NCI-H1417 treated with DMSO at 0.1 percent for 48 hours (cell line): ENCODE results near the gene PMVK.
A peak's percentile ranks its signal among the peaks of the same experiment; 100 is the strongest.

Source experiments
- DNase-seq: peaks from one replicate; lab custom pipeline; 2025; lab: John Stamatoyannopoulos, UW

Gene PMVK

DNA sequence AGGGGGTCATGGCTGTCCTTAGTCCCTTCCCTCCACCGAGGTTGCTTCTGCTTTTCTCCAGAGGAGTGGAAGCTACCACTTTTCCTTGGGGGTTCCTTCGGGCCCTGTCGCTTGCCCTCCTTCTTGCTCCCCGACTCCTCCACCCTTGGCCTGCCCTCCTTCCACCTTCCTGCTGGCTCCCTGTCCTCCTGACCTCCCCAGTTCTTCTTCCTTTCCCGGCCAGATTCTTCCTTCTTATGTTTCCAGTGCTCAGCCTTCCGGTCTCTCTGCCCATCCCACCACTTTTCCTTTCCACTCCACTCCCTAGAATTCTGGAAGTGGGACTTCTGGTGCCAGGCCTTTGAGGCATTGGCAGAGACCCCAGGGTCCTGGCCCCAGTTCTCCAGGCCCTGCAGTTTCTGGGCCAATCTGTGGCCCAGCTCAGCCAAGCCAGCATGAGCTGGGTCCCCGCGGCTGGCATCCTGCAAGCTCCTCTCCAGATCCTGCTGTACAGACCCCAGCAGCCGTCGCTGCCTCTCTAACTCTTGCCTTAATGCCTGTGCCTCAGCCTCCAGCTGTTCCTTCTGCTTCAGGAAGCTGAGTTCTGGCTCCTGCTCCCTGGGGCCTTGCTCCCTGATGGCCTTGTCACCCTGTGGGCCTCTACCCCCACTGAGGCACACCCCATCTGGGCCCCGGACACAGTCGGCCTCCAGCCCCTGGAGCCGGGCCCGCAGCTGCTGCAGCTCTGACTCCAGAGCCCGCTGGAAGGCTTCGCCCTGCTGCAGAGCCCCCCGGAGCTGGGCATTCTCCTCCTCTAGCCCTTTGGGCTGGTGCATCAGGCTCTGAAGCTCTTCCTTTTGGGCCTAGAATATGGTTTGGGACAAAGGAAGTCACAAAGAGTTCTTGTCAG is 9.7 kb upstream of the PMVK start:
- DNase-seq = no peak

DNA sequence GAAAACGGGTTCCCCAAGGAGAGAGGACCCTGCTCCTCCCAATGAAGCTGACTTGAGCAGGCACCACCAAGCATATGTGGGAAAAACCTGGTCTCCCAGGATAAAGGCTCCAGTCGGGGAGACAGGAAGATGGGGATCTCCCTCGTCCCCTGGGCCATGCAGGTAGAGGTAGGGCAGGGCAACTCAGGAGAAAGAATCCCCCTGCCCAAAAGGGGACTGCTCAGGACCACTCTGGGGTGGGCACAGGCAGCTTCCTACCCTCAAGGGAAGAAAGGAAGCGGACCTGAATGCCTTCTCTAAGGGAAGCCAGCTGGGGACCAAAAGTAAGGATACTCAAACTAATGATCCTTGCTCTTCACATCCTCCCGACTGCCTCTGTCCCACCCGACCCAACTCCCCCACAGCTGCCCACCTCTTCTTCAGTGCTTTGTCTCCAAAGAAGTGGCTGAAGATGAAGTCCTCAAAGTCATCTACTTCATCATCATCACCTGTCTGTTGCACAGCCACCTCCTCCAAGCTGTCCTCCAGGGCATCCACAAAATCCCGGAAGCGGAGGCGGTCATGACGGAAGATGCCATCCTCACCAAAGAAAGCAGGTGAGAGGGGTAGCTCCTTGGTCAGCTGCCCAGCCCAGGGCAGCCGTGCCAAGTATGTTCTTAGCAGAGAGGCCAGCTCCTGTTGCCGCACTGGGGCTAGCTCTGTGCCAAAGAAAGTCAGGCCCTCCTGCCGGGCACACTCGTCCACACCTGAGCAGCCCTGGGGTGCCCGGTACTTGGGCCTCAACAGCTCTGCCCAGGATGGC is 8.8 kb upstream of the PMVK start:
- no peak for DNase-seq

DNA sequence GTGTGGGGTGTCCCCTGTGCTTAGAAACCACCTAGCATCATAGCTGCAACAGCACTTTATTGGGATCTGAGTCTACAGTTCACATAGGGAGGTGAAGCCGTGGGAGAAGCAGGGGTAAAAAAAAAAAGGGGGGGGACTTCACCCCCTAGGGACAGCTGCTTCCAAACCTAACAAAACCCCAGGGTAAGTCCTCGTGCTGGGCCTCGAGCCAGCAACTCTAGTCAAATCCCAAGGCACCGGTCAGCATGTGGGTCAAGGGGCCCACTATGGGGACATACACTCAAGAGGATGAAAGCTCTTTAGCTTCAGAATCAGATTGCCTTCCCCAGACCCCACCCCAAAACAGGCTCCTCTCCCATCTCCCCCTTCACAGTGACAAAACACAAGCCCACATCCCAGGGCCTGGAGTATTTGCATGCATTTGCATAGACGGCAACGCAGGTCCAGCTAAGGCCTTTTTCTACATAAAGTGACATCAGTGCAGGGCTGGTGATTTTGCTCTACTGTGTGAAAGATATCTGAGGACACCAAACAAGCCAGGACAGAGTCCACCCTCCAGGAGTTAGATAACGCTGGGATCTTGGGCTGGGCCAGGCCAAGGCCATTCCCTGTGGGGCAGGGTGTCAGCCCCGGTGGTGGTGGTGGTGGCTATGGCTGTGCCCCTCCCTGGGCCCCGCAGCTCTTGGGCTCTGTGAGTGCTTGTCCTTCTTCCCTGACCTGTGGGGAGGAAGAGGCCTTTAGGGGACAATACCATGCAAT is 8.1 kb upstream of the PMVK start:
- no peak for DNase-seq

DNA sequence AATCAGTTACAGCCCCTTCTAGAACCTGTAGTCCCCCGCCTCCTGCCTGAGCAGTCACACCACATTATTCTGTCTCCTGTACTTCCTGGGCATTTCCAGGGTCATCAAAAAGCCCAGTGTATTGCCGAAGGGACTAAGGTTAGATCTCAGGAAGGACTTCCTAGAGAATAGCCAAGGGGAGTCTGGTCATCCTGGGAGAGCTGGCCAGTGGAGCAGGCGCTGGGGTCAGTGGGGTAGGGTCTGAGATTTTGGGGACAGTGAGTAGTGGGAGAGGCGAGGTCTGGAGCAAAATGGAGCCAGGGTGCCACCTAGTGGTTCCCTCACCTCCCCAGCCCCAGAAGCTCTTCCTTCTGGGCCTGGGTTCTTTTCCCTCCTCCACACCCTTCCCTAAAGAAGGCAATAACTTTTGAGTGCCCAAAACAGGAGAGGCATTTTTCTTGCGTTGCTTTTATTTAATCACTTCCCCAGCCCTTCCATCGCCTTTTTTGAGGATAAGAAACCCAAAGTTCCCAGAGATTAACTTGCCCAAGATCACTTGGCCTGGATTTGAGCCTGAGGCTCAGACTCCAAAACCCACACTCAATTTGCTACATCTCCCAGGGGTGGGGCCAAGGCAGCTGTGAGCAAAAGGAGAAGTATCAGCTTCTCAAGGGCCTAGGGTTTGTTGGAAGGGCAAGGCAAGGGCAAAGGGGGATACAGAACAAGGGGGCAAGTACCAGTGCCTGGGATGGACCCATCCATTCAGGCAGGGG is 7.3 kb upstream of the PMVK start:
- DNase-seq = no peak

DNA sequence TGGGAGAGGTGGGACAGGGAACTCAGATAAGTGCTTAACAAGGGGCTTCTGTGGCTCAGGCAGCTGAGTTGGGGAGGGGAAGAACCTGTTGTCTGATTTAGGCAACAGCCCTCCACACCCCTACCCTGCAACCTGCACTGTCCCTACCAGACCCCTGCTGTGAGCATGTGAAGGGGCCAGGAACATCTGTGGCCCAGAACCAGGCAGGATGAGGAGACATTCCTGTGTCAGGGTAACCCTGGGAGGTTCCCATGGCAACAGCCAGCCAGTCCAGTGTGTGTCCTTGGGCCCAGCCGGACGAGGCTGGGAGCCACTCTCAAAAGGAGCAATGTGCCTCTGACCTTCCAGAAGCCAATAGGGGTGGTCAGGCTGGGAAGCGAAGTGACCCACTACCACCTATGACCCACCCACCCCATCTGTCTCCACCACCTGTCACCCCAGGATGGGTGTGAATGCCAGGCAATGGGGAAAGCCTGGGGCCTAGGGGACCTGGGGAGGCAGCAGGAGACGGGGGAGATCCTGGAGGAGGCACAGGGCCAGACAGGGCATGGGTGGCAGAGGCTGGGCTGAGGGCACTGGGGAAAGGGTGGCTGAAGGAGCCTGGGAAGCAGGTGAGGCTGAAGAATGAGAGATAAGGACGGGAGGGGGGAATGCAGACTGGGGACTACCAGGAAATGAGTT is 5.0 kb upstream of the PMVK start:
- DNase-seq = no peak

DNA sequence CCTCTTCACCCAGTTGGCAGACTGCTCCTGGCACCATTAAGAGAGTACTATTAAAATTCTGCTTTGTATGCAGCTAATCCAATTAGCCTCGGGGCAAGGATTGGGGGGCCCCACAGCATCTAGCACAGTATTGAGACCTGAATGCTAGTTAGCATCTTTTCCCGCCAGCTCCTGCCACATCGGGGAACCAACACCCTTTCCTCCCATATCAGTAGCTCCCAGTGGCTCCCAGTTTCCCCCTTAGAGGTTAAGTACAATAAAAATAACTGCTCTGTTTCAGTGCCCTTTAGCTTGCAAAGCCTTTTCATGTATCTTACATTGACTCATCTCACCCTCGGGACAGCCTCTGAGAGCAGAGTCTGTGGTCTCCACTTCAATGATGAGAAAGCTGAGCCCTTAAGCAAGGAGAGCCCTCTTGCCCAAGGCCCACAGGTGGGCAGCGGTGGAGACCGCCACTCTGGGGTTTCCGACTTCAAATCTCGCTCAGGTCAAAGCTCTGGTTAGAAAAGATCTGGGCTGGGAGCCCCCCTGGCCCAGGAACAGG is 4.2 kb upstream of the PMVK start:
- no peak for DNase-seq

DNA sequence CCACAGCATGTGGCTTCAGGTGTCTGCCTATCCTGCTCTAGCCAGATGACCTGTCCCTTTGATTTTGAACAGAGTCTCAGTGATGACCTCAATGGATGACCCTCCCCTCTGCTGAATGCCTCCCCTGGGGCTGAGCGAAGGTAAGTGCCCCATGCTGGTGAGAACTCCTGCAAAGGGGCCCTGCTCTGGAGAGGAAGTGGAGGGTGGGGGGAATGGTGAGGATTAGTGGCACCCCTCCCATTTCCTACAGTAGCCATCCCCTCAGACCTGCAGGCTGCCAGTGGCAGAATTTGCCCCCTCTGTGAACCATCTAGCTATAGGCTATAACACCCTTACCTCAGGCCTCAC is 3.7 kb upstream of the PMVK start:
- DNase-seq = no peak

DNA sequence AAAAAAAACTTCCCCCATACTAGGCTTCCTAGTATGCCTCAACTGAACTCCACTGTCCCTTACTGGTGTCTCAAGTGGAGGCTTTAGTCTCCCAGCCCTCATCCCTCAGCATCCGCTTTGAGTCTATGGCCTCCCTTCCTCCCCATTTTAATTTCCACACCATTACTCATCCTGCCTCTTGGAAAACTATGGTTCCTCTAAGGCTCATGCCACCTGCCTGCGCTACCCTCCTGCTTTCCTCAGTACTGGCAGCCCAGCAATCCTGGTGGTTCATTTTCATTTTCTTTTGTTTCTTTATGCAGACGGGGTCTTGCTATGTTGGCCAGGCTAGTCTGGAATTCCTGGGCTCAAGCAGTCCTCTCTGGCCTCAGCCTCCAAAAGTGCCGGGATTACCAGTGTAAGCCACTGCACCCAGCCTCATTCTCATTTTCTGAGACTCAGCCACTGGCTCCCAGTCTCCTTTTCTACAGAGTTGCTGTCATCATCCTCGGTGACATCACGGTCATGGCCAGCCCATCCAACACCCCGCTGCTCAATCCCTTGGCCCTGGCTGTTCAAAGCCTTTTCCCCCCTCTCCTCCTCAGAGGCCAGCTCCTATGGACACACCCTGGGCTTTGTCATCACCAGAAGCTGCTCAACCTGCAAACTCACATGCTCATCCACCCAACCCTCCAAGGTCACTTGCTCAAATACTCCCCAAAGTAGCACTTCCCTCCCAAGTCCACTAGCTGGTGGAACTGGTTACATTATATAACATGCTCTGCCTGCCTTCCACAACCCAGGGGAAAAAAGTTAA is 2.3 kb upstream of the PMVK start:
- no peak for DNase-seq

DNA sequence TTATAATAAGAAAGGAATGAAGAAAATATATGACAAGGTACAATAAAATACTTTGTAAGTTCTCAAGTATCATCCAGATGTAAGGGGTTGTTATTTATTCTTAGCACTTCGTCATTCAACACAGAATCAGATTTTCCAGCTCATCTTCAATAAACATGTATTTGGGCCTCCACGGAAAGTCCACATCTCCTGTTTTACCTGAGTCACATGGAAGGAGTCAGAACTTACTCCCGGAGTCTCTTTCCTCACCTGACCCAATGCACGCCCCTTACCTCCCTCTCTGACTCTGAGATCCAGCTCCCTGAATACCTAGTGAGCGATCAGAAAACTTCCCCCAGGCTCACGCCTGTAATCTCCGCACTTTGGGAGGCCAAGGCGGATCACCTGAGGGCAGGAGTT is 1.5 kb upstream of the PMVK start:
- no peak for DNase-seq

DNA sequence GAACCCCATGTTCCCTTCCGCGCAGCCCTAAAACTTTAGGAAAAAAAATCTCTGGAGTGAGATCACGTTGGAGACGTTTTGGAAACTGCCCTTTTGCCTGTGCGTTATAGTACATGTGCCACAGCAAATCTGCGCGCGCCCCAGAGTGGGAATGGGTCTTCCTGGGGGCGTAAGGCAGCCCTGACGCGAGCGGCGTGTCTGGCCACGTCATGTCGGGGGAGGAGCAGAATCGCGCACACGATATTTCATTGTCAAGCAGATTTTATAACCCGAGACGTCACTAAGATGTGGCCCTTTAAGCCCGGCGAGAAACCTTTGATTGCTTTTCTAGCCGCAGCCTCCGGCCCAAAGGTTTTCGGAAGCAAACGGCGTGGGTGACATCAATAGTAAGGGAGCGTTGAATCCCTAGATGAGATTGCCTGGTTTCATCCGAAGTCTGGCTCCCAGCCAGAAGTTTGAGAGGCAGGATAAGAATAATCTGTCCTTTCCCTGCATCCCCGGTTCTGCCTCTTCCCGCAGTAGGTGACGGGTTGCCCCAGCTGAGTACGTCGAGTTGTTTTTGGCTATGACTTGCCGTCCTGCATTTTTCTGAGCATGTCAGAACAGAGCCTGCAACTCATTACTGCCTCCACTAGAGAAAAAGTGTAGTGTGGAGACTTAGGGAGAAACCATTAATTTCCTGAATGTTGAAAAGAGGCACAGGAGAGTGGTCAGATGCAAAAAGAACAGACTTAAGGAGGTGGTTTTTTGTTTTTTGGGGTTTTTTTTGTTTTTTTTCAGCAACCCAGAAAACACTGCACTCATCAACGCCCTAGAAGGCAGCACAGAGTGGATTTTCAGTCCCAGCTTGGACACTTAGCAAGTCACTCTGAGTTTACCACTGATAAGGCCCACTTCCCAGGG is 817 bp upstream of the PMVK start:
- DNase-seq = peak; percentile 96

DNA sequence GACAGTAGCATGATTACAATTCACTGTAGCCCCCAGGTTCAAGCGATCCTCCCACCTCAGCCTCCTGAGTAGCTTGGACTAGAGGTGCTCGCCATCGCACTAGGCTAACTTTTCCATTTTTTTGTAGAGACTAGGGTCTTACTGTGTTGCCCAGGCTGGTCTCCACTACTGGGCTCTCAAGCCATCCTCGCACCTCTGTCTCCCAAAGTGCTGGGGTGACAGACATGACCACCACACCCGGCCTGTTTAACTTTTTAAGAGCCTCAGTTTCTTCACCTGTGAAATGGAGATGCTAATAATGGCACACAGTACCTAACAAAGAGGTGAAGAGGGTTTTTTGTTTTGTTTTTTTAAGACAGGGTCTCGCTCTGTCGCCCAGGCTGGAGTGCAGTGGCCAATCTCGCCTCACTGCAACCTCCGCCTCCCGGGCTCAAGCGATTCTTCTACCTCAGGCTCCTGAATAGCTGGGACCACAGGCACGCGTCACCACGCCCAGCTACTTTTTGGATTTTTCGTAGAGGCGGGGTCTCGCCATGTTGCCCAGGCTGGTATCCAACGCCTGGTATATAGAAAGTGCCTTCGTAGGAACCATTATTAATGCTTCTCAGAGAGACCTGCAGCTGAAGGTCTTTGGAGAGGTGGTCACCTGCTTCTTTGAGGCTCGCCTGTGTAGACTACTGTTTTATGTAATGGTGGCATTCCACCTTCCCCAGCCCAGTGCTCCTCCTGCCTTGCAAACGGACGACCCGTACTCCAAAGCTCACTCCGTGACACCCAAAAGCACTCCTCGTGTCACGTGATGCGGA is 567 bp downstream of the PMVK start:
- no peak for DNase-seq

DNA sequence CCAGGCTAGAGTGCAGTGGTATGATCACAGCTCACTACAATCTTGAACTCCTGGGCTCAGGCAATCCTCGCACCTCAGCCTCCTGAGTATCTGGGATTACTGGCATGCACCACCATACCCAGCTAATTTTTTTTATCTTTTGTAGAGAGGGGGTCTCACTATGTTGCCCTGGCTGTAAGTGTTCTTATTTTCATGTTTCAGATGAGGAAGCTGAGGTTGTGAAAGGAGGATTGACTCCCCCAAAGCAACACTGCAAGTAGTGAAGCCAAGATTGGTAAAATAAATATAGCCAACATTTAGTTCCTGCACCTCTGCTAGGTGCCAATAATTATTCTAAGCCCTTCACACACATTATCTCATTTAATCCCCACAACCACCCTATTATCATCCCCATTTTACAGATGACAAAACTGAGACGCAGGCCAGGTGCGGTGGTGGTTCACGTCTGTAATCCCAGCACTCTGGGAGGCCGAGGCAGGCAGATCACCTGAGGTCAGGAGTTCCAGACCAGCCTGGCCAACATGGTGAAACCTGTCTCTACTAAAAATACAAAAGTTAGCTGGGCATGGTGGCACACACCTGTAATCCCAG is 2.1 kb downstream of the PMVK start:
- DNase-seq = no peak

DNA sequence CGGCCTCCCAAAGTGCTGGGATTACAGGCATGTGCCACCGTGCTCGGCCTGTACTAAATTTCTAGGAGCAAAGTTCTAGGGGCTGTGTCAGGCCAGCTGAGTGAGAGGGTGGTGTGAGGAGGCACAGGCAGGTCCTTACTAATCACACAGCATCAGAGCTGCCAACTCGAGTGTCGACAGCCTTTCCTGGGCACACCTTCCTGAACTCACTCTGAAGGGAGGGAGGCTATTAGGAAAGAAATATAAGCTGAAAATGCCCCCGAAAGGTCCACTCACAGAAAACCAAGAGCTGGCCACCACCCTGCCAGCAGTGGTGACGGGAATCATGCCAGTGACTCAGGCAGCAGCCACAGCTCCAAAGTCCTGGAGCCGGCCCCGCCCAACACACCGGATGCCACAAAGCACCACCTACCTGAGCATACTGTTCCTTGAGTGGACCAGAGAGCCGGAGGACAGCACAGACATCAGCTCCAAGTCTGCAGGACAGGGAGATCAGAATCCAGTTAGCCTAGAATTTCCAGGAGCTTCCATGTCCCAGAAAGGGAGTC is 4.5 kb downstream of the PMVK start:
- DNase-seq = no peak

DNA sequence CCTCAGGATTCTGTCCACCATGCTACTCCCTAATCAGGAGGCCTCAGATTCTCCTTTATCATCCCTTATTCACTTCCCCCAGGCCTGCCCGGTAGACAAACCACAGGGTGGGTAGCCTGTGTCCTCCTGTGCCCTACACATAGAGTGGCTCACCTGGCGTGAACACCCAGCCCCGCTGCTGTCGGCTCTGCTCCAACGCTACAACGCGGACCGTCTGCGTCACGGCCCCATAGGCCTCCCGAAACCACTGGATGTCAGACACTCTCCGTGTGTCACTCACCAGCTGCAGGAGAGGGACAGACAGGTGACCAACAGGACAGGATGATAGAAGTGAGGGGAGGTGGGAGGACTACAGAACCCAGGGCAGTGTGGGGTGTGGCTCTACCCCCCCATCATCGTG is 10.3 kb downstream of the PMVK start:
- DNase-seq = no peak

DNA sequence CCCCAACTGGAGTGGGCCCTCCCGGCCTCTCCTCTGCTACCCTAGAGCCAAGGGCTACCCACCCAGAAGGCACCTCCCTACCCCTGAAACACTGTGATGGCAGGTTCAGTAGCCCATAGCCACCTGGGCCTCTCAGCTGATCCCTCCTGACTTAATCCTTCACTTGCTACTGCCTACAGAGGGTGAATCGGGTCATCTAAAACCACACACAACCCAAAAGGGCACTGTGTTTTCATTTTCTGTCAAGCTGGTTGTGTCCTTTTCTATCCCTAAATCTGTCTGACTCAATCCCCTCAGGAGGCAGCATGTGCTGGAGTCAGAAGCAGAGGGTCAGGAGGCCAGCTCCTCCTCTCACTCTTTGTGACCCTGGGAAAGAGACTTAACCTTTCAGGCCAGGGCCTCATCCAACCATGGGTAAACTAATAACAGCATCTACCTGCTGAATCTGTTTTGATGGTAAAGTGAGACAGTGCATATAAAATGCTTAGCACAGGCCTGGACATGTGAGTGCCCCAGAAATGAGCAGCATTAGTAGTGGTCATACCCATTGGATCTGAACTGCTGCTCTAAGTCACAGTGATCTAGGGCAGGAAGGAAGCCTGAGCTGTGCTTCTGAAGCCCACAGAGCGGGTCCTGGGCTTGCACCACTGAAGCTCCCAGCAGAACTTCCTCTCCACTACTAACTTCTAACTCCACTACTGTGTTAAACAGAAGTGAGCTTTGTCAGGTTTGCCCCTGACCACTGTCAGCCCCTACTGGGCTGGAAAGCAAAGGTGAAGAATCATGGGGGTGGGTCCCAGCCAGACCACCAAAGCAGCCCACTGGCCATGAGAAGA is 11.0 kb downstream of the PMVK start:
- no peak for DNase-seq

DNA sequence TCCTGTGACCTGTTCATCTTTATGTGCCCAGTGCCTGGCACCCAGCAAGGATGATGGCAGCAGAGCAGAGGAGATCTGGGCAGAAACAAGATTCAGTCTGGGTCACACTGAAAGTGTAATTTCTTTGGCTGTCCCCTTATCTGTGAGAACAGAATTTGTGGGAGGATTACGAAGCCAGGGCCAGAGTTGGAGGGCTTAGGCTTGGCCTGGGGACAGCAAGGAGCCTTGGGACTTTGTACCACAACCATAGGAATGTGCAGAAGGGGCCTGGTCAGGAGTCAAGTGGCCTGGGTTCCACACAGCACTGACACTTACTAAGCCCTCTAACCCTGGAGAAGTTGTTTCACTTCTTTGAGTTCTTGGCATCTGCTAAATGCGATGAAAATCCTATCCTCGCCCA is 12.8 kb downstream of the PMVK start:
- DNase-seq = no peak

DNA sequence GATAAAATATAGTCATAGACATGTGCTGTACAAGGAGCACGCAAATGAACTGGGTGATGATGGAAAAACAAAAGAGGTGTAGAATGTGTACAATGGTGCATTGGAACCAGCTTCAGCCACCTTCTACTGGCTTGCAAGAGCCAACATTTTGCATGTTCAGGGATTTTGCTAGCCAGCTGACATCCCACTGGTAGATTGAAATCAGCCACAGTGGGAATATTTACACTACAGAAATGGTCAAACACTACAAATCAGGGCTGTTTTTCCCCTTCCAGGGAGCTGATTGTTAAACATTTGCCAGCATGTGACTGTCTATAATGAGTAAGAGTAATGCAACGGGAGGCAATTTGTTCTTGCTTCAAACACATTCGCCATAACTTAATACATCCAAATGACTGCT is 23.2 kb downstream of the PMVK start:
- no peak for DNase-seq
